Gastrocnemius medialis (tissue), 4 donors: Measurements from ENCODE around the gene KMT2E. TPM values are rescaled to one million over a fixed set of nuclear protein-coding genes. Genes with fewer than 3 reads are reported as not detected.
"Not testable (repeated sequence)": the region's sequence is repeated elsewhere in the genome, so short reads cannot be mapped to it uniquely, and the experiment has no call there.

ENCODE experiments used
- ATAC-seq, 2 donors: fragments of 150-250 bp; one replicate each; pipeline ENCODE4 v1.9.1; 2016
- DNase-seq, 2 donors: peaks; one replicate each; pipeline ENCODE4 v3.0.0-alpha.2; 2019
- H3K27ac ChIP-seq, 4 donors: fragments of 200-600 bp; sonication (generic); 1 replicate in 1 of 4; 2 replicates in 3 of 4; pipeline ENCODE4 v1.5.1; 2016 to 2018; ENCODE audit warnings: mild to moderate bottlenecking in 2 of 4, moderate library complexity in 1 of 4
- H3K27me3 ChIP-seq, 3 donors: fragments of 200-600 bp; sonication (generic) in 2 of 3; 1 replicate in 1 of 3; 2 replicates in 2 of 3; pipeline versions ENCODE4 v1.5.1 to v1.6.0; 2016 to 2019; ENCODE audit warnings: mild to moderate bottlenecking in 1 of 3, moderate library complexity in 1 of 3
- H3K36me3 ChIP-seq, 2 donors: fragments of 200-600 bp; sonication (generic) in 1 of 2; one replicate each; pipeline ENCODE4 v1.5.1; 2017 to 2018
- H3K4me1 ChIP-seq, 2 donors: fragments of 200-600 bp; sonication (generic) in 1 of 2; one replicate each; pipeline ENCODE4 v1.5.1; 2016 to 2017; ENCODE audit warnings: mild to moderate bottlenecking in 2 of 2
- H3K4me3 ChIP-seq, 4 donors: fragments of 200-600 bp; sonication (generic) in 3 of 4; 1 replicate in 1 of 4; 2 replicates in 3 of 4; pipeline ENCODE4 v1.5.1; 2016 to 2019; ENCODE audit warnings: mild to moderate bottlenecking in 2 of 4
- H3K9me3 ChIP-seq, 3 donors: fragments of 200-600 bp; sonication (generic) in 2 of 3; 1 replicate in 1 of 3; 2 replicates in 2 of 3; pipeline ENCODE4 v1.5.1; 2016 to 2019
- POLR2A ChIP-seq, 2 donors: fragments of 450-650 bp; IDR thresholded peaks; one replicate each; pipeline ENCODE4 v1.6.1; 2017; ENCODE audit warnings: antibody characterized with exemption in 2 of 2, mild to moderate bottlenecking in 2 of 2, moderate library complexity in 2 of 2
- in situ Hi-C, 4 donors: fragments of 200-750 bp; cut with MboI; loops; one replicate each; pipeline versions ENCODE4 v1.15.0 to v1.8.0; 2017; ENCODE audit warnings: low sequenced_read_pairs in 4 of 4
- intact Hi-C: fragments of 100-400 bp; cut with DNase I; formaldehyde crosslinking; loops from one replicate; pipeline ENCODE4 v1.15.1; 2023; ENCODE audit warnings: low total_unique reads
- total RNA-seq, 4 donors: library from RNA; depleted of rRNA; stranded (reverse); fragments of >200 nt; gene quantifications; one replicate each; pipeline versions ENCODE4 v1.1.0 to v1.2.3, GENCODE V29; 2016
- TF ChIP-seq, protein P1 (sequence below), 5 experiments: fragments of 450-650 bp in 3 of 5; fragments of 200-600 bp in 2 of 5; sonication (generic) in 2 of 5; IDR thresholded peaks in 4 of 5; conservative IDR thresholded peaks in 1 of 5; 1 replicate in 4 of 5; 2 replicates in 1 of 5; pipeline ENCODE4 v1.5.1; 2016 to 2019; ENCODE audit warnings: antibody characterized with exemption in 5 of 5, mild to moderate bottlenecking in 3 of 5, moderate library complexity in 3 of 5

Gene KMT2E
- total RNA-seq, 4 donors from 2014 or later, result 29.7 to 72.1 (median 38.0) TPM

DNA sequence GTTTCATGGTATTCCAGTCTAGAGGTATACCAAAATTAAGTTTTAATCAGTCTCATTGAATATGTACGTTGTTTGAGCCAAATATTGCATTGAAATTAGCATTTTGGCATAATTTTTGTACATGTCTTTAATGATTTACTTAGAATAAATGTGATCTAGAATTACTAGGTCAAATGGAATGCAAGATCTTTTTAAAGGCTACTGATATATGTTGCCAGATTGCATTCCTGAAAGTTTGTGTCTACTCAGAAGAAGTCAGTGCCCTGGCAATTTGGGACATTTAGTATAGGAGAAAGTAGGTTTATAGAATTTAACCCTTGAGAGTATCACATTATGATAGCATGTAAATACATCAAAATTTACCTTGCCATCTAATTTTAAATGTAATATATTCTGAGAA lies 32.4 kb downstream of the KMT2E start:
- Histone ChIP-seq H3K27ac (peak overlapping the region in 2 of 4 donors; percentile 7 to 10), H3K36me3 (peaks cover 0 to 58% of the 10 kb centered on the region in 2 donors), H3K27me3 (no peaks in the 10 kb centered on the region), H3K9me3 (no peaks in the 10 kb centered on the region), H3K4me3 (no peak overlapping the region), H3K4me1 (peaks cover 39 to 40% of the 10 kb centered on the region in 2 donors)
- ATAC-seq (no peak), DNase-seq (no peak)
- intact Hi-C loops, result no loop called here
- no peak for TF ChIP-seq POLR2A (IDR thresholded peaks at IDR 0.05)
- TF ChIP-seq, protein P1, sequence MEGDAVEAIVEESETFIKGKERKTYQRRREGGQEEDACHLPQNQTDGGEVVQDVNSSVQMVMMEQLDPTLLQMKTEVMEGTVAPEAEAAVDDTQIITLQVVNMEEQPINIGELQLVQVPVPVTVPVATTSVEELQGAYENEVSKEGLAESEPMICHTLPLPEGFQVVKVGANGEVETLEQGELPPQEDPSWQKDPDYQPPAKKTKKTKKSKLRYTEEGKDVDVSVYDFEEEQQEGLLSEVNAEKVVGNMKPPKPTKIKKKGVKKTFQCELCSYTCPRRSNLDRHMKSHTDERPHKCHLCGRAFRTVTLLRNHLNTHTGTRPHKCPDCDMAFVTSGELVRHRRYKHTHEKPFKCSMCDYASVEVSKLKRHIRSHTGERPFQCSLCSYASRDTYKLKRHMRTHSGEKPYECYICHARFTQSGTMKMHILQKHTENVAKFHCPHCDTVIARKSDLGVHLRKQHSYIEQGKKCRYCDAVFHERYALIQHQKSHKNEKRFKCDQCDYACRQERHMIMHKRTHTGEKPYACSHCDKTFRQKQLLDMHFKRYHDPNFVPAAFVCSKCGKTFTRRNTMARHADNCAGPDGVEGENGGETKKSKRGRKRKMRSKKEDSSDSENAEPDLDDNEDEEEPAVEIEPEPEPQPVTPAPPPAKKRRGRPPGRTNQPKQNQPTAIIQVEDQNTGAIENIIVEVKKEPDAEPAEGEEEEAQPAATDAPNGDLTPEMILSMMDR (IDR thresholded peaks at IDR 0.05 in 4 of 5, conservative IDR thresholded peaks at IDR 0.05 in 1 of 5), result no peak
- in situ Hi-C loops, result no loop called here

- TF ChIP-seq, protein P1 (IDR thresholded peaks at IDR 0.05 in 4 of 5, conservative IDR thresholded peaks at IDR 0.05 in 1 of 5), result no peak
- no peak for TF ChIP-seq POLR2A (IDR thresholded peaks at IDR 0.05)
These were observed 33.9 kb downstream of the KMT2E start for GRCh38 chr7:105047932-105048331.

GRCh38 chr7:105050493-105050892 lies 36.5 kb downstream of the KMT2E start:
- Histone ChIP-seq H3K4me3 (no peak overlapping the region), H3K9me3 (no peaks in the 10 kb centered on the region), H3K36me3 (peaks cover 0 to 33% of the 10 kb centered on the region in 2 donors), H3K27me3 (no peaks in the 10 kb centered on the region), H3K27ac (peak overlapping the region in 2 of 4 donors; percentile 1 to 8), H3K4me1 (peaks cover 59 to 61% of the 10 kb centered on the region in 2 donors)
- intact Hi-C loops (no loop called here), in situ Hi-C loops (no loop called here)
- no peak for DNase-seq
- no peak for ATAC-seq
- TF ChIP-seq, protein P1 (IDR thresholded peaks at IDR 0.05 in 4 of 5, conservative IDR thresholded peaks at IDR 0.05 in 1 of 5), result no peak
- TF ChIP-seq POLR2A (IDR thresholded peaks at IDR 0.05), result no peak

More at GRCh38 chr7:105047932-105048331, 33.9 kb downstream of the KMT2E start:
- intact Hi-C loops, result no loop called here
- no peak for ATAC-seq
- in situ Hi-C loops, result no loop called here
- no peaks in the 10 kb centered on the region for H3K27me3 ChIP-seq
- DNase-seq, result no peak
- H3K27ac ChIP-seq, result peak overlapping the region in 2 of 4 donors; percentile 6 to 28
- peaks cover 46 to 49% of the 10 kb centered on the region in 2 donors for H3K4me1 ChIP-seq
- peaks cover 0 to 52% of the 10 kb centered on the region in 2 donors for H3K36me3 ChIP-seq
- H3K4me3 ChIP-seq, result no peak overlapping the region
- H3K9me3 ChIP-seq, result no peaks in the 10 kb centered on the region

- in situ Hi-C loops, ATAC-seq, H3K4me3 ChIP-seq, intact Hi-C loops, H3K27me3 ChIP-seq, DNase-seq, H3K9me3 ChIP-seq: not testable (repeated sequence)
- peak overlapping the region in 2 of 4 donors; percentile 1 to 8 for H3K27ac ChIP-seq
- peaks cover 61% of the 10 kb centered on the region in 2 donors for H3K4me1 ChIP-seq
- H3K36me3 ChIP-seq, result peaks cover 0 to 30% of the 10 kb centered on the region in 2 donors
These were observed 36.9 kb downstream of the KMT2E start for GRCh38 chr7:105050899-105051298.

GRCh38 chr7:105055084-105055483 lies 41.1 kb downstream of the KMT2E start:
- ATAC-seq, result peak in 1 of 2 donors; percentile 8
- no peak for TF ChIP-seq POLR2A (IDR thresholded peaks at IDR 0.05)
- TF ChIP-seq, protein P1 (IDR thresholded peaks at IDR 0.05 in 4 of 5, conservative IDR thresholded peaks at IDR 0.05 in 1 of 5), result no peak
- in situ Hi-C loops (no loop called here), intact Hi-C loops (no loop called here)
- Histone ChIP-seq H3K4me1 (peaks cover 49 to 58% of the 10 kb centered on the region in 2 donors), H3K4me3 (no peak overlapping the region), H3K36me3 (peaks cover 0 to 10% of the 10 kb centered on the region in 2 donors), H3K27ac (peak overlapping the region in 1 of 4 donors; percentile 21), H3K27me3 (no peaks in the 10 kb centered on the region), H3K9me3 (no peaks in the 10 kb centered on the region)
- DNase-seq, result no peak
